Hematopoietic multipotent progenitor cell (in vitro differentiated cells): ENCODE results near the gene MPV17L2. TPM values are rescaled to one million over a fixed set of nuclear protein-coding genes. Genes with fewer than 3 reads are reported as not detected.

Source experiments
- DNase-seq, 3 donors: peaks; one replicate each; pipeline ENCODE4 v3.0.0-alpha.2; 2011 to 2015; ENCODE audit warnings: low read depth in 2 of 3, low spot score in 2 of 3
- total RNA-seq: library from RNA; depleted of rRNA; stranded (reverse); fragments of >200 nt; gene quantifications from one replicate; pipeline ENCODE4 v1.2.3, GENCODE V29; 2012

The MPV17L2 gene
- total RNA-seq, 1 donor, result 12.4 TPM

DNA sequence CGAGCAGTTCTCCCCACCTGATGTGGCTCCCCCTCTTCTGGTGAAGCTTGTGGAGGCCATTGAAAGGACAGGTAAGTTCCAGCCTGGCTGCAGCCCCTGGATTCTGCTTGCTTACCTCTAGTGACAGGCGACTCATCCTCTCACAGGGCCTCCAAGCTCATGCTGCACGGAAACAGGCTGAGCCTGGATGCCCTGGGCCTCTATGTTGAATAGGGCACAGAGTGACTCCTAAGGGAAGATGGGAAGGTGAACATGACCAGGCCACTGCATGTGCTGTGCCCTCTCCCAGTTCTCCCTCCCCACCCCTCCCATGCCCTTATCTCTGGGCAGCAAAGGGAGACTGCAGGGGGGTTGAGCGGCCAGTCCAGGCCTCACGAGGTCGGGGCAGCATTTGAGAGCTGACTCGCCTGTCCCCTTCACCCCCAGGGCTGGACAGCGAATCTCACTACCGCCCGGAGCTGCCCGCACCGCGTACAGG is 32.5 kb upstream of the MPV17L2 start:
- no peak for DNase-seq

DNA sequence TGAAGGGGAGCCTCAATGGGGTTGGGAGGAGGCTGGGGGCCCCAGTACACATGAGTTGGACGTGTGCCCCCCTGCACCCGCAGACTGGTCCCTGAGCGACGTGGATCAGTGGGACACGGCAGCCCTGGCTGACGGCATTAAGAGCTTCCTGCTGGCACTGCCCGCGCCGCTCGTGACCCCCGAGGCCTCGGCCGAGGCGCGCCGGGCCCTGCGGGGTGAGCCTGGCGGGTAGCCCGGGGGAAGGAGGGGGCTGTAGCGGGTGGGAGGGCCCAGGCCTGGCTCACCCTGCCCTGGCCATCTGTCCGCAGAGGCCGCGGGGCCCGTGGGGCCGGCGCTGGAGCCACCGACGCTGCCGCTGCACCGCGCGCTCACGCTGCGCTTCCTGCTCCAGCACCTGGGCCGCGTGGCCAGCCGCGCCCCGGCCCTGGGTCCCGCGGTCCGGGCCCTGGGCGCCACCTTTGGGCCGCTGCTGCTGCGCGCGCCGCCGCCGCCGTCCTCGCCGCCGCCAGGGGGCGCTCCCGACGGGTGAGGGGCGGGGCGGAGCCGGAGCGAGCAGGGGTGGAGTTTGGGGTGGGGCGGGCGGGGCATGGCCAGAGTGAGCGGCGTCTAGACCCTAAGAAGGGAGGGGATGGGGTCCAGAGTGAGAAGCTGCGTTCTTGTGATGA is 31.9 kb upstream of the MPV17L2 start:
- peak; percentile 71 to 79 (median 75) for DNase-seq

DNA sequence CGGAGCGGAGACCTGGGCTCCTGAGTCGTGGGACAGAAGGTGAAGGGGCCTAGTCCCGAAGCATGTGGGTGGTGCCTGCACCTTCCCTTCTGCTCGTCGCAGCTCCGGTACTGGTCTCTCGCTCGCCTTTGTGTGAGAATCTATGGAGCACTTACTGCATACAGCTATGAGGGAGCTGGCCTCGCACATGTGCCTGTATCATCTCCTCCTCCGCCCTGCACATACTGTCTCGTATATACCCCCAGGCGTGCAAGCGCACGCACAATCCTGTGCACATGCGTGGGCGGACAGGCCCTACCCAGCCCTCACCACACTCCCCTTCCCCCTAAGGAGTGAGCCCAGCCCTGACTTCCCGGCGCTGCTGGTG is 31.4 kb upstream of the MPV17L2 start:
- no peak for DNase-seq

DNA sequence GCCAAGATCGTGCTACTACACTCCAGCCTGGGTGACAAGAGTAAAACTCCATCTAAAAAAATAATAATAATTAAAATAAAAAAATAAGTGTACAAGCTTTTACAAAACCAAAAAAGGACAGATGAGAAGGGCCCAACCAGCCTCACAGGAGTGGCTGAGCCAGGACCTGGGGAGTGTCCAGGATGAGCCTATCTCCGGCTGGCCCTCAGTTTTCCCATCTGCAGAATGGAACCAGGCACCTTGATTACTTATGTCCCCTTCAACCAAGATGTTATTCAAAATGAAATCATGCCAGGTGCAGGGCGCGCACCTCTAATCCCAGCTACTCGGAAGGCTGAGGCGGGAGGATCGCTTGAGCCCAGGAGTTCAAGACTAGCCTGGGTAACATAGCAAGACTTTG is 28.9 kb upstream of the MPV17L2 start:
- no peak for DNase-seq

DNA sequence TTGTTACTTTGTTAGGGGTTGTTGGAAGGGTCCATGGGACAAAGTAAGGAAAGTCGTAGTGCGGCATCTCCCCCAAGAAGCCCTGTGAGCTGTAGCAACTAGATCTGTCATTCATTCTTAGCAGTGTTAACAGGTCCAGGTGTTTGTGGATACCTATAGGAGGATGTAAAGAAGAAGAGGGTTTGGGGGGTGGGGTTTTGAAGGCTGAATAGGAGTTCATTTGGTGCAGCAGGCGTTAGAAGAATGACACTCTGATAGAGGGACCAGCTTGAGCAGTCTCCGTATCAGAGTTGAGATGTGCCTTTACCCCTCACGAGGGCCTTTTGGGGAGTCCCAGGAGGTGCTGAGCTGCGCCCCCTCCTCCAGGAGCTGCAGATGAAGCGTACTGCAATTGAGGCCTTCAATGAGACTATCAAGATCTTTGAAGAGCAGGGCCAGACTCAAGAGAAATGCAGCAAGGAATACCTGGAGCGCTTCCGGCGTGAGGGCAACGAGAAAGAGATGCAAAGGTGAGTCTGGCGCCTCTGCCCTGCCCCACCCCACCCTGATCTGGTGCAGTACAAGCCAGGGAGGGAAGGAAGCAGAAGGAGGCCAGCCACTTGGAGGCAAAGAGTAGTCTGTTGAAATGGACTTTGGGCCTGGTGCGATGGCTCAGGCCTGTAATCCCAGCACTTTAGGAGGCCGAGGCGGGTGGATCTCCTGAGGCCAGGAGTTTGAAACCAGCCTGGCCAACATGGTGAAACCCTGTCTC is 27.0 kb upstream of the MPV17L2 start:
- DNase-seq, result no peak

DNA sequence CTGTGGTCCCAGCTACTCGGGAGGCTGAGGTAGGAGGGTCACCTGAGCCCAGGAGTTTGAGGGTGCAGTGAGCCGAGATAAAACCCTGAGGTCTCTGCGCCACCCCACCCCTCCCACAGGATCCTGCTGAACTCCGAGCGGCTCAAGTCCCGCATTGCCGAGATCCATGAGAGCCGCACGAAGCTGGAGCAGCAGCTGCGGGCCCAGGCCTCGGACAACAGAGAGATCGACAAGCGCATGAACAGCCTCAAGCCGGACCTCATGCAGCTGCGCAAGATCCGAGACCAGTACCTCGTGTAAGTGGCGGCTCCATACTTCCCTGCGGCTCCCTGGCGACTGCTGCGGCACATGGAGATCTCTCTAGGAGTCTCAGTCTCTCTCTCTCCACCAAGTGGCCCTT is 26.0 kb upstream of the MPV17L2 start:
- DNase-seq, result no peak

DNA sequence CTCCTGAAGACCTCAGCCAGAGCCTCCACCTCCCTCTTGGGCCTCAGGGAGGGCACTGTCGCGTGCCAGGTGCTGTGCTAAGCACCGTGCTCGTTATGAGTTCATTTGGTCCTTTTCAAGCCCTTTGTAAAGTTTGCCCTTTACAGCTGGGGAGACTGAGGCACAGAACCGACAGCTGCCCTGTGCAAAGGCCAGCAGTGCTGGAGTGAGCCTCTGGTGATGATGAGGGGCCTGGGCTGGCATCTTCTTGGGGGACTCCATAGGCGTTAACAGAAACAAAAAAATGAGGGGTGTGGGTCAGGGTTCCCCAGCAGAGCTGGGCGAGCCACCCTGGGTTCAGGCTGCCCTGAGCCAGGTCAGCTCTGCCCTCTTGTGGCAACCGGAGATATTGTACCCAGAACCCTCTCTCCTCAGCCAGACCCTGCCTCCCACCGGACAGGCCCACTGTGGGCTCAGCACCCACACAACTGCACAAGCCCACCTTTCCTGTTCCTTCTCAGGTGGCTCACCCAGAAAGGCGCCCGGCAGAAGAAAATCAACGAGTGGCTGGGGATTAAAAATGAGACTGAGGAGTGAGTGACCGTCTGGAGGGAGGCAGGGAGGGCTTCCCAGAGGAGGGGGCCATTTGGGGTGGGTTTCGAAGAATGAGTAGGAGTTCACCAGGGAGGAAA is 24.9 kb upstream of the MPV17L2 start:
- peak in 2 of 3 donors; percentile 61 to 73 for DNase-seq

DNA sequence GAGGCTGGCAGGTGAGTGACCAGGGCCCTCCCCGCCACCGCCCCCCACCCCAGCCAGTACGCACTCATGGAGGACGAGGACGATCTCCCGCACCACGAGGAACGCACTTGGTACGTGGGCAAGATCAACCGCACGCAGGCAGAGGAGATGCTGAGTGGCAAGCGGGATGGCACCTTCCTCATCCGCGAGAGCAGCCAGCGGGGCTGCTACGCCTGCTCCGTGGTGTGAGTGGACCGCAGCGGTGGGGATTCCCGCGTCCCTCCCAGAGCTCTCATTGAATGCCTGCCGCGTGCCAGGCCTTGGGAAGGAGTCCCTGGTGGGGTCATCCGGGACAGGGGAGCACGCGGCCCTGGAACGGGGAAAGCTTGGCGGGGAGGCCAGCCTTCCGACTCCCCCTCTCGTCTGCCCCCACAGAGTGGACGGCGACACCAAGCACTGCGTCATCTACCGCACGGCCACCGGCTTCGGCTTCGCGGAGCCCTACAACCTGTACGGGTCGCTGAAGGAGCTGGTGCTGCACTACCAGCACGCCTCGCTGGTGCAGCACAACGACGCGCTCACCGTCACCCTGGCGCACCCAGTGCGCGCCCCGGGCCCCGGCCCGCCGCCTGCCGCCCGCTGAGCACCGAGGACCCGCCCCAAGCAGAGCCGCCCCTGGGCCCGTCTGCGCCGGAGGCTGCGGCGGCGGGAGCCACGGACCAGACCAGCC is 24.2 kb upstream of the MPV17L2 start:
- no peak for DNase-seq

DNA sequence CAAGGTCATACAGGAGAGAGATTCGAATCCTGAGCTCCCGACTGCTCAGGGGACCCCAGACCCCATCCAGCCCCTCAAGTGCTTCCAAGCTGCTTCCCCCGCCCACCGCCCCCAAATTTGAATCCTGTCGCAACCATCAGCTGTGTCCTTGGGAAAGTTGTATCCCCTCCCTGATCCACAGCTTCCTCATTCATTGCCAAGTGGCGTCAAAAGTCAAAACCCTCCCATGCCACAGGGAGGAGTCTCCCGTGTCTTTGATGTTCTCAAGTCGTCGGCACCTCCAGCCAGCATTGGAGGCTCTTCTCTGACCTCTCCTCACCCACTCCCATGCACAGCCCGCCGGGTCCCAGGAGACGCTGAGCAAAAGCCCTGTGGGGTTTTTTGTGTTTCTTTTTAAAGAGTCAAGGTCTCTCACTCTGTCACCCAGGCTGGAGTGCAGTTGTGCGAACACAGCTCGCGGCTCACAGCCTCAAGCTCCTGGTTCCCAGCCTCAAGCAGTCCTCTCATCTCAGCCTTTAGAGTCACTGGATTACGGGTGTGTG is 22.2 kb upstream of the MPV17L2 start:
- DNase-seq, result no peak

DNA sequence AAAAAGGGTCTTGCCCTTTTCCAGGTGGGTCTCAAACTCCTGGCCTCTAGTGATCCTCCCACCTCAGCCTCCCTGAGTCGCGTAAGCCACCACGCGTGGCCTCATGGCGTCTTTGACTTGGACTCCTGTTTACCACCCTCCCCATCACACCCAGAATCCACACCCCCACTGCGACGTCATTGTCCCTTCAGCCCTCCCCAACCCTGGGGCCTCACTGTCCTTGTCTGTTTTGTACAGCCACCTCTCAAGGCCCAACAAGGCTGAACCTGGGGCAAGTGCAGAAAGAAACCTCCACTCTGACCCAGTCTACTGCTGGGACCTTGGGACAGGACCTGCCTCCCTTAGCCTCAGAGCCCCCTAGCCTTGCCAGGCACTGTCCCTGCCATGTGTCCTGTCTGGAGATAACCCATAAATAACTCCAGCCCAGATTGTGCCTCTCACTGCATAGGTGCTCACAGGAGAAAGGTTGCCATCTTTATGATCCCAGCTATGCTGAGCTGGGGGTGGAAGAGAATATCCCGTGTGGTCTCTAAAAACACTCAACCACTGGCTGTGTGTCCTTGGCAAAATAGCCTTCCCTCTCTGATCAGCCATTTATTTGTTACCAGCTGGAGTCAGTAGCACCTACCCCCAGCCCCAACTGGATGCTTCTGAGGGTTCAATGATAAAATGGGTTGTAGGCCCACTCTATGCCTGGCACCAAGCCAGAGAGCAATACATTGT is 21.3 kb upstream of the MPV17L2 start:
- DNase-seq, result no peak

DNA sequence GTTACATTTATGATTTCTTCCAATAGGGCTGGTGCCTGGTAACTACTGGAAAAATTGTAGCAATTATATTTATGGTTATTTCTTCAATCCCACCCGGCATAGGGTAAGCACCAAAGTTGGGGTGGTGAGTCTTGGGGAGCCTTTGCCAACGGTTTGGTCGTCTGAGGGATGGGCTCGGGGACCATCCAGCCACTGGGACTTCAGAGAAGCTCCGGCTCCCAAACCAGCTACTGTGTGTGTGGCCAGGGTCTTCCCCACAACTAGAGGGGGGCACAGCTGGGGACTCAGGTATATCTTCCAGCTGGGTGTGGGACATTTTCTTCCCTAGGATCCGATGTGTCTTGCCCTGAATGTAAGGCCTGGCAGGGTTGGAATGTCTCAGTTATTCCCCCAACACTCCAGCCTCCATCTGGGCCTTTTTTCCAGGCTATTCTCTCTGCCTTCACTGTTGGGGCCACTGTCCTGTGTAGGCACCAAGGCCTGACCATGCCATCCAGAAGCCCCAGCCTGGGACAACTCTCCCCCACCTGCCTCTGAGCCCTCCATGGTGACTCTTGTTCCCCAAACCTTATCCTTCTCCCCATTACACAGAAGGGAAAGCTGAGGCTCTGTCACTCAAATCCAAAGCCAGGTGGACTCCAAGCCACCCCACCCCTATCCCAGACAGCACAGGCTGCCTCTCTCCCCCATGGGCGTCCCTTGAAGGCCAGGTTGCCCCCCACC is 20.5 kb upstream of the MPV17L2 start:
- no peak for DNase-seq

DNA sequence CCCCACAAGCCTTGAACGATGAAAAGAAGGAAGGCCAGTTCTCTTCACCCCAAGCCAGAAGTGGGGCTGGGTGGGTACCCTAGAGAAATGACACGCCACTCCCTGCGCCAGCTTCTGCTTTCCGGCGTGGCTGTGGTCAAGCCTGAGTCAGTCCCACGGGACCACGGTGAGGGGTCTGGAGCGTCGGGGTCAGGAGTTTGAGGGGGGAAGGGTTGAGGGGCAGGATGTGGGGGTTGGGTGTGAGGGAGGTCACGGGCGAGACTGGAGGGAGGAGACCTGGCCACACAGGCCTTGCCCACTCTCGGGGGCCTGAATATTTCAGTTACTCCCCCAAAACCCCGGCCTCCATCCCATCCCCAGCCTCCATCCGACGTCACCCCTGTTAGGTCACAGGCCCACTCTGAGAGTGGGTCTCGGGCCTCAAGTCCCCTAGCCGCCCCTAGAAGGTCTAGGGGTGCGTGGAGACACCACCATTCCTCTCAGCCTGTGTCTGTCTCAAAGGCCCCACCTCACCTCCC is 19.9 kb upstream of the MPV17L2 start:
- DNase-seq, result peak in 1 of 3 donors; percentile 83

DNA sequence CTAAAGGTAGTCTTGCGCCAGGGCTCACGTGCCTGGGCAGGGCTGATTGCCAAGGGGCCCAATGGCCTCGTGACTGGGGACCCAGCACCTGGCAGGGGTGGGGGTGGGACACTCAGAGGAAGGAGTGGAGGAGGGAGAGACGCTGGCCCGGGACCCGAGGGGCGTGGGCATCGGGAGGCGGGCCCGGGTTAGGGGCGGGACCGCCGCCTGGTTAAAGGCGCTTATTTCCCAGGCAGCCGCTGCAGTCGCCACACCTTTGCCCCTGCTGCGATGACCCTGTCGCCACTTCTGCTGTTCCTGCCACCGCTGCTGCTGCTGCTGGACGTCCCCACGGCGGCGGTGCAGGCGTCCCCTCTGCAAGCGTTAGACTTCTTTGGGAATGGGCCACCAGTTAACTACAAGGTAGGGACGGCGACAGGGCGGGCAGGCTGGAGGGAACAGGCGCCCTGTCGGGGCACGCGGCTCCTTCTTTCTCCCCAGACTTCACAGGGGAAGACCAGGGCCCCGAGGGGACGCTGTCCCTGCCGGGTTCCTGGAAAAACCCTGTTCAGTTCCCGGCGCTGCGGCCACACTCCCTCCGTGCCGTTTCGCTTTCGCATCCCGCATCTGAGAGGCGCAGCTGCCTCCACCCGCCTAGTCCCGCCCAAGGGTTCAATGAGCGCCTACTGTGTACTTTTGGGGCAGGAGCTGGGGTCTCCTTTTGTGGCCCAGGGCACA is 19.3 kb upstream of the MPV17L2 start, which contains the start of gene IFI30:
Gene IFI30, plus strand, starts transcription at position 242 of the 717 bp plus-strand sequence. Its CDS starts 29 bp downstream, at position 271.
- peak in 2 of 3 donors; percentile 85 to 86 for DNase-seq

DNA sequence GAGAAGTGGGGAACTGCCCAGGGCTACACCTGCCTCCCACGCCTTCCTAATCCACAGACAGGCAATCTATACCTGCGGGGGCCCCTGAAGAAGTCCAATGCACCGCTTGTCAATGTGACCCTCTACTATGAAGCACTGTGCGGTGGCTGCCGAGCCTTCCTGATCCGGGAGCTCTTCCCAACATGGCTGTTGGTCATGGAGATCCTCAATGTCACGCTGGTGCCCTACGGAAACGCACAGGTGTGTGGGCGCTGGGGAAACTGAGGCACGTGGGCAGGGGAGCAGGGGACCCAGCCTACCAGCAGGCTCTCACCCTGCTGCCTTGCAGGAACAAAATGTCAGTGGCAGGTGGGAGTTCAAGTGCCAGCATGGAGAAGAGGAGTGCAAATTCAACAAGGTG is 18.0 kb upstream of the MPV17L2 start:
- no peak for DNase-seq

DNA sequence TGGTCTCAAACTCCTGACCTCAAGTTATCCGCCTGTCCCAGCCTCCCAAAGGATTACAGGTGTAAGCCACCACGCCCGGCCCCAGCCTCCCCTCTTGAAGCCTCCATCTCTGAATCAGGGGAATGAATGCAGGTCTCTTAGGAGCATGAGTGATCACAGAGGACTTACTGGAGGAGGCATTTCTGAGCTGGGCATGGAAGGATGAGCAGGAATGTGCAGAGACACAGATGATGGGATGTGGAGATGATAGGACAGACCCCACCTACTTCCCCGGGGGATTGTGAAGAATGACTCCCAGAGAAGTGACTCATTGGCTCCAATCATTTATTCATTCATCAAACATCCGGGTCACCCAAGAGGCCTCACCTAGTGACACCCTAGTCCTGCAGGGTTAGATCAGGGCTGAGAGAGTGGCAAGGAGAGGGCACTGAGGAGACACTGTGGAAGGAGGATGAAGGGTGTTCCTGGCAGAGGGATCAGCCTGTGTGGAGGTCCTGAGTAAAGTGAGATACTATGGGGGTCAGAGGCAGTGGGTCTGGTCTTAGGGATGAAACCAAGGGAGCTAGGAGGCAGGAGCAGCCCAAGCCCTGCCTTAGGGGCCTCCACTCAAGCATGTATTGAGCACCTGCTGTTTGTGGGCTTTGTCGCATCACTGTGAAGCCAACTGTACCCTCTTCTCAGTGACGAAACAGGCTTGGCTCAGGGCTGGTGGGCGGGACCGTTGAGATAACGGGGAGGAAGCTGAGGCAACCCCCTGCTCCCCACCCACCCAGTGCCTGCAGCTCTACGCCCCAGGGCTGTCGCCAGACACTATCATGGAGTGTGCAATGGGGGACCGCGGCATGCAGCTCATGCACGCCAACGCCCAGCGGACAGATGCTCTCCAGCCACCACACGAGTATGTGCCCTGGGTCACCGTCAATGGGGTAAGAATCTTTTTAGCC is 16.4 kb upstream of the MPV17L2 start:
- DNase-seq, result no peak

DNA sequence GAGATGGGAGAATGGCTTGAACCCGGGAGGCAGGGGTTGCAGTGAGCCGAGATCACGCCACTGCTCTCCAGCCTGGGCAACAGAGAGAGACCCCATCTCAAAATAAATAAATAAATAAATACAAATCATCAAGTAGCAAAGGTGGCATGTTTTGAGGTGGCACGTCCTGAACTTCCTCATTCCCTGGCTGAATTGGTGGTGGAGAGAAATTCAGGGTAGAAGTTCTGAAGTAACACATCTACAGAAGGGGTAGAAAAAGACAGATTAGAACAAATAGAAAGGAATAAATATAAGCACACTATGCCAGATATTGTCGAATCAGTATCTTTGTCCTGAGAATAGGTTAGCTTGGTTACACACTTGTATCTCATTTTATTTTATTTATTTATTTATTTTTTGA is 13.1 kb upstream of the MPV17L2 start:
- DNase-seq, result no peak

DNA sequence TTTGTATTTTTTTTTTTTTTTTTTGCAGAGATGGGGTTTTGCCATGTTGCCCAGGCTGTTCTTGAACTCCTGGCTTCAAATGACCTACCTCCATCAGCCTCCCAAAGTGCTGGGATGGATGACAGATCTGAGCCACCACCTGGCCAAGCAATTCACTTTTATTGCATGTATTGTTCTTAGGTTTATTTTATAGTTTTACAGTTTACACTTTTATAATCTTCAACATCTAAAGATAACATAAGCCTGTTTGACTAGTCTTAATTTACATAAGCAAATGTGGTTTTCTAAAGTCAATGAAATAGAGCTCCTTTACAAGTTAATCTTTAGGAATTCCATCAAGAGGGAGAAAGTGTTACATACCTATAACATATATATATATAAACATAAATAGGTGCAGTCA is 9.5 kb upstream of the MPV17L2 start:
- DNase-seq, result no peak
